Neural crest cell (in vitro differentiated cells): ENCODE results near the gene EEF1AKMT2. TPM values are rescaled to one million over a fixed set of nuclear protein-coding genes. Genes with fewer than 3 reads are reported as not detected.
"Not testable (repeated sequence)": the region's sequence is repeated elsewhere in the genome, so short reads cannot be mapped to it uniquely, and the experiment has no call there.

Experiments
- DNase-seq: peaks from one replicate; pipeline ENCODE4 v3.0.0; 2021; ENCODE audit warnings: low read depth, mixed read lengths, low spot score
- H3K27ac Mint-ChIP-seq: one replicate; pipeline ENCODE4 v1.8.0; 2021; ENCODE audit warnings: mild to moderate bottlenecking, mixed read lengths; ENCODE audit not compliant: unreplicated experiment
- H3K27me3 Mint-ChIP-seq: 2 replicates; pipeline ENCODE4 v1.8.0; 2021; ENCODE audit warnings: low read depth, mild to moderate bottlenecking, mixed read lengths
- H3K36me3 Mint-ChIP-seq: 2 replicates; pipeline ENCODE4 v1.8.0; 2021; ENCODE audit warnings: low read depth, mild to moderate bottlenecking, mixed read lengths
- H3K4me1 Mint-ChIP-seq: 2 replicates; pipeline ENCODE4 v1.8.0; 2021; ENCODE audit warnings: mixed read lengths
- H3K4me3 Mint-ChIP-seq: one replicate; pipeline ENCODE4 v1.8.0; 2021; ENCODE audit warnings: mild to moderate bottlenecking, mixed read lengths
- H3K9me3 Mint-ChIP-seq: 2 replicates; pipeline ENCODE4 v1.8.0; 2021; ENCODE audit warnings: mixed read lengths
- total RNA-seq: library from RNA; stranded (reverse); gene quantifications from 2 replicates; pipeline ENCODE4 v1.2.1, GENCODE V29; 2021
- TF ChIP-seq, protein P1 (sequence below): fragments of 200-600 bp; sonication (generic); conservative IDR thresholded peaks from 2 replicates; pipeline ENCODE4 v1.5.0; 2021; ENCODE audit warnings: antibody characterized with exemption, mild to moderate bottlenecking

EEF1AKMT2 gene
- total RNA-seq, 1 donor from 2014 or later, result 18.2 TPM

DNA sequence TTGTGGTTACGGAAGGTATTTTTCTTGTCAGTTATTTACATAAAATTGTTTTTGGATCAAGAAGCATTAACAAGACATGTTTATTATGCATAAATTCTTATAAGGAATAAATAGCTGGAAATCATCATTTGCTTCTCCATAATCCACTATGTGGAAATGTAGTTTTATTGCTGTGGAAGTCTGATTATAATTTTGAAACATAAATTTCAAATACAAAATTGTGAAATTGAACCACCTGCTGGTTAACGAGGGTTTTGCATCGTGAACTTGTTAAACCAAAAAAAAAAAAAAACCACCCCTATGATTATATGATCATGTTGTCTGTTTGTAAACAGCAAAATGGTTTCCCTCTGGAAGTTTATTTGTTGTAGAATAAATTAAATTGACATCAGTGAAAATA is 35.8 kb upstream of the EEF1AKMT2 start:
- H3K27ac Mint-ChIP-seq, result no peak overlapping the region
- TF ChIP-seq, protein P1, sequence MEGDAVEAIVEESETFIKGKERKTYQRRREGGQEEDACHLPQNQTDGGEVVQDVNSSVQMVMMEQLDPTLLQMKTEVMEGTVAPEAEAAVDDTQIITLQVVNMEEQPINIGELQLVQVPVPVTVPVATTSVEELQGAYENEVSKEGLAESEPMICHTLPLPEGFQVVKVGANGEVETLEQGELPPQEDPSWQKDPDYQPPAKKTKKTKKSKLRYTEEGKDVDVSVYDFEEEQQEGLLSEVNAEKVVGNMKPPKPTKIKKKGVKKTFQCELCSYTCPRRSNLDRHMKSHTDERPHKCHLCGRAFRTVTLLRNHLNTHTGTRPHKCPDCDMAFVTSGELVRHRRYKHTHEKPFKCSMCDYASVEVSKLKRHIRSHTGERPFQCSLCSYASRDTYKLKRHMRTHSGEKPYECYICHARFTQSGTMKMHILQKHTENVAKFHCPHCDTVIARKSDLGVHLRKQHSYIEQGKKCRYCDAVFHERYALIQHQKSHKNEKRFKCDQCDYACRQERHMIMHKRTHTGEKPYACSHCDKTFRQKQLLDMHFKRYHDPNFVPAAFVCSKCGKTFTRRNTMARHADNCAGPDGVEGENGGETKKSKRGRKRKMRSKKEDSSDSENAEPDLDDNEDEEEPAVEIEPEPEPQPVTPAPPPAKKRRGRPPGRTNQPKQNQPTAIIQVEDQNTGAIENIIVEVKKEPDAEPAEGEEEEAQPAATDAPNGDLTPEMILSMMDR, result peak; percentile 74
- no peak for DNase-seq
- H3K27me3 Mint-ChIP-seq, result no peaks in the 10 kb centered on the region
- no peak overlapping the region for H3K4me3 Mint-ChIP-seq
- H3K9me3 Mint-ChIP-seq, result no peaks in the 10 kb centered on the region
- no peaks in the 10 kb centered on the region for H3K36me3 Mint-ChIP-seq
- no peaks in the 10 kb centered on the region for H3K4me1 Mint-ChIP-seq

DNA sequence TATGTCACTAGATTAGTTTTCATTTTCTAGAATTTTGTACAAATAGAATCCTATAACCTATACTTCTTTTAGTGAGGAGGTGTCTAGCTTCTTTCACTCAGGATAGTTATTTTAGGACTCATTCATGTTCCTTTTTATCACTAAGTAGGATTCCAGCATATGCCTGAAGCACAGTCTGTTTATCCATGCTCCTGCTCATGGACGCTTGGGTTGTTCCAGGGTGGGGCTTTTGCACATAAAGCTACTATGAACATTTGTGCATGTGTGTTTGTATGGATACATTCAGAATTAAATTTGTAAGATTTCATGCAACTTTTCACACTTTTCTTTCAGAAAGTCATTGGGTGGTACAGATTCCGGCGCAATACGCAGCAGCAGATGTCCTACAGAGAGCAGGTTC is 34.6 kb upstream of the EEF1AKMT2 start:
- TF ChIP-seq, protein P1, result no peak
- H3K4me3 Mint-ChIP-seq, result no peak overlapping the region
- H3K9me3 Mint-ChIP-seq, result no peaks in the 10 kb centered on the region
- no peaks in the 10 kb centered on the region for H3K4me1 Mint-ChIP-seq
- H3K27ac Mint-ChIP-seq, result no peak overlapping the region
- H3K27me3 Mint-ChIP-seq, result no peaks in the 10 kb centered on the region
- no peak for DNase-seq
- peaks cover 6% of the 10 kb centered on the region for H3K36me3 Mint-ChIP-seq

- peaks cover 6% of the 10 kb centered on the region for H3K36me3 Mint-ChIP-seq
- TF ChIP-seq, protein P1, result no peak
- no peaks in the 10 kb centered on the region for H3K9me3 Mint-ChIP-seq
Observed at GRCh38 chr10:124825702-124826101, 34.0 kb upstream of the EEF1AKMT2 start.

GRCh38 chr10:124824932-124825331 is 33.2 kb upstream of the EEF1AKMT2 start:
- H3K4me1 Mint-ChIP-seq, H3K36me3 Mint-ChIP-seq, H3K27ac Mint-ChIP-seq, H3K27me3 Mint-ChIP-seq, H3K4me3 Mint-ChIP-seq, H3K9me3 Mint-ChIP-seq, DNase-seq: not testable (repeated sequence)

More at GRCh38 chr10:124825702-124826101, 34.0 kb upstream of the EEF1AKMT2 start:
- Mint-ChIP-seq H3K27ac (no peak overlapping the region), H3K27me3 (no peaks in the 10 kb centered on the region), H3K4me1 (no peaks in the 10 kb centered on the region), H3K4me3 (no peak overlapping the region)
- no peak for DNase-seq

- no peaks in the 10 kb centered on the region for H3K9me3 Mint-ChIP-seq
- peaks cover 10% of the 10 kb centered on the region for H3K36me3 Mint-ChIP-seq
- TF ChIP-seq, protein P1, result no peak
- DNase-seq, result no peak
- no peak overlapping the region for H3K27ac Mint-ChIP-seq
- H3K4me3 Mint-ChIP-seq, result no peak overlapping the region
- H3K27me3 Mint-ChIP-seq, result no peaks in the 10 kb centered on the region
- no peaks in the 10 kb centered on the region for H3K4me1 Mint-ChIP-seq
Observed at GRCh38 chr10:124824507-124824906, 32.8 kb upstream of the EEF1AKMT2 start.

DNA sequence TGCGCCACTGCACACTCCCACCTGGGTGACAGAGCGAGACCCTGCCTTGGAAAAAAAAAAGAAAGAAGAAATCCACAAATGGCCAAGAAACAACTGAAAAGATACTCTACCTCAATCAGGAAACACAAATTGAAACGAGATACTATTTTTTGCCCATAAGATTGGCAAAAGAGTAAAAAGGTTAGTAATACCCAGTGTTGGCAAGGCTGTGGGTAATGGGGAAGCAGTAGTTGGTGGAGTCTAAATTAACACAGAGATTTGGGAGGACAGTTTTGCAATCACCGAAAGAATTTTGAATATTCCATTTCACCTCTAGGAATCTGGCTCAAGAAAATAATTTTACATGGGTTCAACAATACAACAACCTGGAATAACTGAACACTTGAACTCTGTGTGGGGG is 29.8 kb upstream of the EEF1AKMT2 start:
- Mint-ChIP-seq H3K27me3 (no peaks in the 10 kb centered on the region), H3K36me3 (peaks cover 19% of the 10 kb centered on the region), H3K9me3 (no peaks in the 10 kb centered on the region), H3K27ac (no peak overlapping the region), H3K4me1 (no peaks in the 10 kb centered on the region), H3K4me3 (no peak overlapping the region)
- TF ChIP-seq, protein P1, result no peak
- no peak for DNase-seq
